C4-2B (cell line): ENCODE data around the gene TMEM238.

Experiments used
- ZFX ChIP-seq: fragments of 450-650 bp; IDR thresholded peaks from 2 replicates; pipeline ENCODE4 v1.6.1; 2017
- TF ChIP-seq, protein P1 (sequence below): fragments of 450-650 bp; conservative IDR thresholded peaks from 2 replicates; pipeline ENCODE4 v1.5.1; 2017; ENCODE audit warnings: mild to moderate bottlenecking

DNA sequence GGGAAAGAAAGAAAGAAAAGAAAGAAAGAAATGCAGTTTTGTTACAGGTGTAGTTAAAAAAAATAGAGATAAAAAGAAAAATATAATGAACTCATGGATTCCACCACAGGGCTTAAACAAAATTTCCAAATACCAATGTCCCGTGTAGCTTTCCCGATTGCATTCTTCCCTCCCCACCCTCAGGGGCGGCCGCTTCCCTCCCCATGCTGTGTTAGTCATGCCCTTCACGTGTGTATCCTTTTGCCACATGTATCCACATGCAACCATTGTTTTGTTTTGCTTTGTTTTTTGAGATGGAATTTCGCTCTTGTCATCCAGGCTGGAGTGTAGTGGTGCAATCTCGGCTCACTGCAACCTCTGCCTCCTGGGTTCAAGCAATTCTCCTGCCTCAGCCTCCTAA lies 48.0 kb downstream of the TMEM238 start:
- TF ChIP-seq, protein P1, sequence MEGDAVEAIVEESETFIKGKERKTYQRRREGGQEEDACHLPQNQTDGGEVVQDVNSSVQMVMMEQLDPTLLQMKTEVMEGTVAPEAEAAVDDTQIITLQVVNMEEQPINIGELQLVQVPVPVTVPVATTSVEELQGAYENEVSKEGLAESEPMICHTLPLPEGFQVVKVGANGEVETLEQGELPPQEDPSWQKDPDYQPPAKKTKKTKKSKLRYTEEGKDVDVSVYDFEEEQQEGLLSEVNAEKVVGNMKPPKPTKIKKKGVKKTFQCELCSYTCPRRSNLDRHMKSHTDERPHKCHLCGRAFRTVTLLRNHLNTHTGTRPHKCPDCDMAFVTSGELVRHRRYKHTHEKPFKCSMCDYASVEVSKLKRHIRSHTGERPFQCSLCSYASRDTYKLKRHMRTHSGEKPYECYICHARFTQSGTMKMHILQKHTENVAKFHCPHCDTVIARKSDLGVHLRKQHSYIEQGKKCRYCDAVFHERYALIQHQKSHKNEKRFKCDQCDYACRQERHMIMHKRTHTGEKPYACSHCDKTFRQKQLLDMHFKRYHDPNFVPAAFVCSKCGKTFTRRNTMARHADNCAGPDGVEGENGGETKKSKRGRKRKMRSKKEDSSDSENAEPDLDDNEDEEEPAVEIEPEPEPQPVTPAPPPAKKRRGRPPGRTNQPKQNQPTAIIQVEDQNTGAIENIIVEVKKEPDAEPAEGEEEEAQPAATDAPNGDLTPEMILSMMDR, result no peak
- no peak for TF ChIP-seq ZFX
